GM21619 (cell line): ENCODE data around the gene SIVA1.

Experiments used
- ATAC-seq: cut with Tn5 transposase; IDR thresholded peaks from one replicate; pipeline ENCODE4 v1.9.1; 2021; ENCODE audit not compliant: unreplicated experiment

Gene SIVA1

GRCh38 chr14:104794631-104794992, 41.7 kb downstream of the SIVA1 start:
- ATAC-seq: peak; percentile 10

DNA sequence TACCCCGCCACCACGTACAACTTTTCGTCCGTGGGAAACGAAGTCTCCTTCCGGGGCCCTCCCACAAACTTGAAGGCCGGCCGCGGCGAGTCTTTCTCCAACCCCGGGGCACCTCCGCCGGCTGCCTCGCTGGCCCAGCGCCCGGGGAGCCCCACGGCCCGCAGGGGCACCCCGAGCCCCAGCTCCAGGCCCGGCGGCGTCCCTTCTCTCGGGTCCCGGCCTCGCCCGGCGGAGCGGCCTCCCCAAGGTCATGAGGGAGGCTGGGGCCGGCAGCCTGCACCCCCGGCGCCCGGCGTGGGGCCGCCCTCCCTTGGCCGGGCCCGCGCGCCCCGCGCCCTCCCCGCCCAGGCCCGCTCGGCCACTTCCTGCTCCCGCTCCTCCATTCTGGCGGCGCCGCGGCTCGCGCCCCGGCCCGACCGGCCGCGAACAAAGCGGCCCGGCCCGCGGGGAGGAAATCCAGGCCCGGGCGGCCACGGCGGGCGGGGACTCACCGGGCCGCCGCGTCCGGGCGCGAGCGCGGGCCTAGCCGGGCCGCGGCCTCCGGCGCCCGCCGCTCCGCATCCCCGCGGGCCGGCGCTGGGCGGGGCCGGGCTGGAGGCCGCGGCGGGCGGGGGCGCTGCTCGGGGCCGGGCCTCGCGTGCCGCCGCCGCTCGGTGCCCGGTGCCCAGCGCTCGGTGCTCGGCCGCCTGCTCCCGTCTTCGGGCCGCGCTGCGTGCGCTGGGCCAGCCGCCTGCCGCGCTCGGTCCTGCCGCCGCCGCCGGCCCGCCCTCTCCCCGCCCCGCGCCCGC, 42.2 kb downstream of the SIVA1 start, which contains the start of gene AKT1:
Gene AKT1, minus strand, starts transcription at position 756 of the 788 bp plus-strand sequence. CDS start 3,105 bp downstream, outside the sequence.
- peak; percentile 26 for ATAC-seq

- ATAC-seq: peak; percentile 26
Measured at GRCh38 chr14:104795781-104796686, 43.1 kb downstream of the SIVA1 start.

DNA sequence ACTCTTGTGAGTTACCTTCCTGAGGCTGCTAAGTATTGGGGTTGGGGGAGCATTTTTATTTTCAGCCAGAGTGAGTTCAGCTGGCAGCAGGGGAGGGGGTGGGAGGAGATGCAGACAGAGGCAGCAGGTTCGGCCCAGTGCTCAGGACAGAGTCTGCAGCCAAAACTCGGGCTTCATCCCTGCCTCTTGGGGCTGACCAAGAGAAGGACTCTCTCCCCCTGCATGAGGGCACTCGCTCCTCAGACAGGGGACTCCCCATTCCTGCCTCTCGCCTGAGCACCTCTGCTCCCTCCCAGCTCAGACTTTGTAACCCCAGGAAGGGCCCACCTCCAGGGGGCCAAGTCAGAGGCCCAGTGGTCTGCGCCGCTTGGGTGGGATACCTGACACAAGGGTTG, 43.7 kb downstream of the SIVA1 start:
- ATAC-seq: no peak

- ATAC-seq: no peak
Measured at GRCh38 chr14:104797115-104798044, 44.4 kb downstream of the SIVA1 start.

GRCh38 chr14:104798300-104799243, 45.6 kb downstream of the SIVA1 start:
- ATAC-seq: no peak

- no peak for ATAC-seq
Measured at GRCh38 chr14:104799244-104800014, 46.5 kb downstream of the SIVA1 start.

GRCh38 chr14:104800015-104800770, 47.2 kb downstream of the SIVA1 start:
- ATAC-seq: peak; percentile 57

GRCh38 chr14:104800771-104801519, 48.0 kb downstream of the SIVA1 start, which contains the start of gene ZBTB42:
TSS of gene ZBTB42 (plus strand) at chr14:104801101. CDS start at chr14:104801198, 97 bp downstream.
- ATAC-seq: peak; percentile 28

DNA sequence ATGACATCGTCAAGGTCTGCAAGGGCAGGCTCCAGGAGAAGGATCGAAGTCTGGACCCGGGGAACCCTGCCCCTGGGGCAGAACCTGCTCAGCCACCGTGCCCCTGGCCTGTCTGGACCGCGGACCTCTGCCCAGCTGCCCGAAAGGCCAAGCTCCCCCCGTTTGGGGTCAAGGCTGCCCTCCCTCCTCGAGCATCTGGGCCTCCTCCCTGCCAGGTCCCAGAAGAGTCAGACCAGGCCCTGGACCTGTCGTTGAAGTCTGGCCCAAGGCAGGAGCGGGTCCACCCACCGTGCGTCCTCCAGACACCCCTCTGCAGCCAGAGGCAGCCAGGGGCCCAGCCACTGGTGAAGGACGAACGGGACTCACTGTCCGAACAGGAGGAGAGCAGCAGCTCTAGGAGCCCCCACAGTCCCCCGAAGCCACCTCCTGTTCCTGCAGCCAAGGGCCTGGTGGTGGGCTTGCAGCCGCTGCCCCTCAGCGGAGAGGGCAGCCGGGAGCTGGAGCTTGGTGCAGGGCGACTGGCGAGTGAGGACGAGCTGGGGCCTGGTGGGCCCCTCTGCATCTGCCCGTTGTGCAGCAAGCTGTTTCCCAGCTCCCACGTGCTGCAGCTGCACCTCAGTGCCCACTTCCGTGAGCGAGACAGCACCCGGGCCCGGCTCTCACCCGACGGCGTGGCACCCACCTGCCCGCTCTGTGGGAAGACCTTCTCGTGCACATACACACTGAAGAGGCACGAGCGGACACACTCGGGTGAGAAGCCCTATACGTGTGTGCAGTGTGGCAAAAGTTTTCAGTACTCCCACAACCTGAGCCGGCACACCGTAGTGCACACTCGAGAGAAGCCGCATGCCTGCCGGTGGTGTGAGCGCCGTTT, 48.8 kb downstream of the SIVA1 start:
- ATAC-seq: no peak

DNA sequence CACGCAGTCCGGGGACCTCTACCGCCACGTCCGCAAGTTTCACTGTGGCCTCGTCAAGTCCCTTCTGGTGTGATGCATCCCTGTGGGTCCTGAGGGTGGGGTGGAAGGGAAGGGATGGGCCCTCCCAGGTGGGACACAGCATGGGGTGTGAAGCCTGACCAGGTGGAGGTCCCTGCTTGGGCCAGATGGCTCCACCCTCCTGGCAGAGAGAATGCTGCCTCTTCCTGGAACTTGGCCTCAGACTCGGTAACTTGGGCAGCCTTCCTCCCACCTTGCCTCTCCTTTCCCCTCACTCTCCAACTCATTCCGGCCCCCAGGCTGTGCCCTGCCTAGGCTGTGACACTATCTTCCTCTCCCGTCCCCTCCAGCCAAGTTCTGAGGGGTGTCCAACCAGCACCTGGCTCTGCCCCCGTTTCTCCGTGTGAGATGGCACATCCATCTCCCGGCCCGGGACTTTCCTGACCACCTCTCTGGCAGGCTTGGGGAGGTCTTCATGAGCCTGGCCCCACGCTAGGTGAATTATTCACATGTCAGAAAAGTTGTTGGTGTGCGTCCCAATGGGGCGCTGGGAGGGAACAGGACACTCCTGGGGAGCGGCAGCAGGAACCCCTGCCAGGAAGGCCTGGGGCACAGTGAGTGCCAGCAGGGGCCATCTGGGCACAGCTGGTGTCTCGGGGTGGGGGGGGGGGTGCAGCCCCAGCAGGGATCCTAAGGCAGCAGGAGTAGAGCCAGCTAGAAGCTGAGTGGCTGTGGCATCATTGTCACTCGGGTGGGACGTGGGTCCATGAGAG, 49.6 kb downstream of the SIVA1 start:
- ATAC-seq: no peak

DNA sequence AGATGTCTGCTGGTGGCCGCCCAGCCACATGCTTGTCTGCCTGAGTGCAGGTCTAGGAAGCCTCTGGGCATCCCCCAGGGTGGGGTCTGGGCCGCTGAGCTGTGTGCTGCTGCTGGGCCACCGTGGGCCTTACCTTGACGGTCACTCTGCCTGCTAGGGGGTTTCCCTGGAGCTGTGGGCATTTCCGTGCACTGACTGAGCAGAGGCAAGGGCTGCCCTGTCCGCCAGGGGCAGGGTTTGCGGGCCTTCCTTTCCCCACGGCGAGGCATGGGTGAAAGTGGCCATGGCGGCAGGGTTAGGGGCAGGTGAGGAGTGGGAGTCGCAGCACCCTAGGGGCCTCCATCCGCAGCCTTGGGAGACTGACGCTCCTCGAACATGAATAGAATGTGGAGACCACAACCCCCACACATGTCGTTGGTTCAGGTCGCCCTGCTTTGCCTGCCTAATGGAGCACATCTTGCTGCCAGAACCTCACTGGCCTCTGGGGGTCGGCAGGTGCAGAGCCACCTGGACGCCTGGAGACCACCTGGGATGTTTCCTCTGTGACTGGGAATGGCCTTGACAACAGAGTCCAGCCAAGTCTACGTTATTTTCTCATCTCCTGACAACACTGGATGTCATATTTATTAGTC, 50.4 kb downstream of the SIVA1 start:
- ATAC-seq: no peak

- no peak for ATAC-seq
Measured at GRCh38 chr14:104803912-104804410, 51.0 kb downstream of the SIVA1 start.

- ATAC-seq: no peak
Measured at GRCh38 chr14:104804481-104805325, 51.8 kb downstream of the SIVA1 start.
